Naive B cell (primary cell): Measurements from ENCODE around the gene WNK4. TPM values are rescaled to one million over a fixed set of nuclear protein-coding genes. Genes with fewer than 3 reads are reported as not detected.

ENCODE experiments used
- ATAC-seq, 2 donors: fragments of 150-1000 bp; cut with Tn5 transposase; 2 replicates each; pipeline ENCODE4 v1.10.0; 2021; ENCODE audit warnings: low read depth in 2 of 2, mild to moderate bottlenecking in 2 of 2, moderate library complexity in 2 of 2
- DNase-seq: peaks from one replicate; pipeline ENCODE4 v3.0.0; 2022
- H3K27ac Mint-ChIP-seq, 6 donors: one replicate each; pipeline ENCODE4 v1.8.0; 2020 to 2022; ENCODE audit warnings: mild to moderate bottlenecking in 6 of 6, mixed read lengths in 6 of 6, moderate library complexity in 5 of 6, inconsistent platforms in 2 of 6
- H3K27me3 Mint-ChIP-seq, 3 donors: one replicate each; pipeline ENCODE4 v1.8.0; 2021 to 2022; ENCODE audit warnings: mixed read lengths in 3 of 3, mild to moderate bottlenecking in 1 of 3
- H3K36me3 Mint-ChIP-seq, 2 donors: one replicate each; pipeline ENCODE4 v1.8.0; 2020 to 2022; ENCODE audit warnings: mixed read lengths in 2 of 2, inconsistent platforms in 1 of 2, mild to moderate bottlenecking in 1 of 2
- H3K4me1 Mint-ChIP-seq, 3 donors: one replicate each; pipeline ENCODE4 v1.8.0; 2020 to 2022; ENCODE audit warnings: mixed read lengths in 3 of 3, inconsistent platforms in 1 of 3, mild to moderate bottlenecking in 1 of 3, moderate library complexity in 1 of 3
- H3K4me3 Mint-ChIP-seq, 8 donors: one replicate each; pipeline ENCODE4 v1.8.0; 2020 to 2022; ENCODE audit warnings: mild to moderate bottlenecking in 8 of 8, mixed read lengths in 8 of 8, moderate library complexity in 8 of 8, inconsistent platforms in 2 of 8
- H3K9me3 Mint-ChIP-seq, 7 donors: one replicate each; pipeline ENCODE4 v1.8.0; 2020 to 2022; ENCODE audit warnings: mixed read lengths in 7 of 7, mild to moderate bottlenecking in 5 of 7, inconsistent platforms in 2 of 7, moderate library complexity in 1 of 7
- polyA plus RNA-seq, 6 donors: library from polyadenylated mRNA; unstranded; fragments of 300-500 nt; fragmentation: Illumina TruSeq; gene quantifications; one replicate each; pipeline ENCODE4 v1.2.3, GENCODE V29; 2021; ENCODE audit warnings: low read depth in 6 of 6

Gene WNK4
- polyA plus RNA-seq, 6 donors from 2014 or later: 0.10 TPM; not detected in 5

DNA sequence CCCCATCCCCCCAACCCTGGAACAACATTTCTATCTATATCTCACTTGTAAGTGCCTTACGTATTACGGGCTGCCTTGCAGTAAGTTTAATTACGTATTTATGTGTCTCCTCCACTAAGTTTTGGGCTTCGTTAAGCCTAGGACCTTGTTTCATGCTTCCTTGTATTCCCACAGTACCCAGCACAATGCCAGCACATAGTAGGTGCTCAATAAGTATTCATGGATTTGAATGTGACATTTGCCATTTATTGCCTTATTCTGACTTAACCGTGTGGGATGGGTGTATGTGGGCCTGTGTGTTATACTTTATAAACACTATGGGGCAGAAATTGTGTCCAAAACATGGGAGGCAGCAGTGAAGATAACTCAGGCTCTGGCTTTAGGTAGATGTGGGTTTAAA, 12.1 kb downstream of the WNK4 start:
- no peak for DNase-seq
- H3K27ac Mint-ChIP-seq: no peak overlapping the region
- no peak for ATAC-seq
- H3K27me3 Mint-ChIP-seq: peaks cover 20 to 30% (median 26%) of the 10 kb centered on the region in 3 donors
- no peaks in the 10 kb centered on the region for H3K9me3 Mint-ChIP-seq
- H3K36me3 Mint-ChIP-seq: peaks cover 0 to 15% of the 10 kb centered on the region in 2 donors
- peaks cover 18 to 29% (median 27%) of the 10 kb centered on the region in 3 donors for H3K4me1 Mint-ChIP-seq
- no peak overlapping the region for H3K4me3 Mint-ChIP-seq

DNA sequence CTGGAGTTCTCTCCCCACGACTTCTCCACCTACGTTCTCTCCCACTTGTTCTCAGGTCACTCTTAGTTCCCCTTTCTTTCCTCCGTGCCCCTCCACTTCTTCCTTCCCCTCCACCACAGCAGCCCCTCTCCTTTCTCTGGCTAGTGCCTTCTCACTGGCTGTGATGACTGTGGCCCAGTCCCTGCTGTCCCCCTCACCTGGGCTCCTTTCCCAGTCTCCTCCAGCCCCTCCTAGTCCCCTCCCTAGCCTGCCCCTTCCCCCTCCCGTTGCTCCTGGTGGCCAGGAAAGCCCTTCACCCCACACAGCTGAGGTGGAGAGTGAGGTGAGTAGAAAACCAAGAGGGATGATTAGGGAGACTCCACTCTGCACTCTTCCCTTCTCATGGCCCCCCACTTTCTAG, 14.7 kb downstream of the WNK4 start:
- Mint-ChIP-seq H3K36me3 (peaks cover 0 to 8% of the 10 kb centered on the region in 2 donors), H3K27me3 (peaks cover 4 to 9% (median 9%) of the 10 kb centered on the region in 3 donors), H3K4me3 (peak overlapping the region in 1 of 8 donors; percentile 51), H3K4me1 (peaks cover 20 to 43% (median 39%) of the 10 kb centered on the region in 3 donors), H3K27ac (no peak overlapping the region), H3K9me3 (no peaks in the 10 kb centered on the region)
- ATAC-seq (no peak), DNase-seq (no peak)

DNA sequence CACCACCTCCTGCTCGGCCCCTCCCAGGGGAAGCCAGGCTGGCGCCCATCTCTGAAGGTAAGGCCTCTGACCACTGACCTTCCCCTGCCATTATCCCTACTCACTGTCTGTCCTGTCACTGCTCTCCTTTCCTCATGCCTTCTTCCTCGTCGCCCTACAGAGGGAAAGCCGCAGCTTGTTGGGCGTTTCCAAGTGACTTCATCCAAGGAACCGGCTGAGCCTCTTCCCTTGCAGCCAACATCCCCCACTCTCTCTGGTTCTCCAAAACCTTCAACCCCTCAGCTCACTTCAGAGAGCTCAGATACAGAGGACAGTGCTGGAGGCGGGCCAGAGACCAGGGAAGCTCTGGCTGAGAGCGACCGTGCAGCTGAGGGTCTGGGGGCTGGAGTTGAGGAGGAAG, 15.1 kb downstream of the WNK4 start:
- no peaks in the 10 kb centered on the region for H3K9me3 Mint-ChIP-seq

DNA sequence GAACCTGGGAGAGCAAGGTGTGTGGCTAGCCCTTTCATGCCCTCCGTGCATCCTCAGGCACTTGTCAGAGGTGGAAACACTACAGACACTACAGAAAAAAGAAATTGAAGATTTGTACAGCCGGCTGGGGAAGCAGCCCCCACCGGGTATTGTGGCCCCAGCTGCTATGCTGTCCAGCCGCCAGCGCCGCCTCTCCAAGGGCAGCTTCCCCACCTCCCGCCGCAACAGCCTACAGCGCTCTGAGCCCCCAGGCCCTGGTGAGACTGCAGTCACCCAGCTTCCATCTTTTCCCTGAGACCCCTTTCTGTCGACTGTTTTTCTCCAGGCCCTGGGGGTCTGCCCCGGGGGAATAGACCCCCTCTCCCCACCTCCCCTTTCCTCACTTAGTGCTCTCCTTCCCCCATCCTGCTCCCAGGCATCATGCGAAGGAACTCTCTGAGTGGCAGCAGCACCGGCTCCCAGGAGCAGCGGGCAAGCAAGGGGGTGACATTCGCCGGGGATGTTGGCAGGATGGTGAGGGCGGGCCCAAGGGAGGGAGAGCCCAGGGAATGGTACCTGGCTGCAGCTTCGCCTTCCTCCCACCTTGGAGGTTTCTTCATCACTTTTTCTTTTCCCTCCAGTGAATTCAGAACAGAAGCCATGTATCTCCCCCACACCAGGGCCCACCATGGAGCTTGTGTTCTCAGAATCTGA, 15.8 kb downstream of the WNK4 start:
- no peak for DNase-seq
- Mint-ChIP-seq H3K9me3 (no peaks in the 10 kb centered on the region), H3K27ac (peak overlapping the region in 1 of 6 donors; percentile 80), H3K4me3 (peak overlapping the region in 3 of 8 donors; percentile 54 to 81 (median 71)), H3K4me1 (peaks cover 20 to 43% (median 39%) of the 10 kb centered on the region in 3 donors), H3K36me3 (peaks cover 0 to 8% of the 10 kb centered on the region in 2 donors), H3K27me3 (peaks cover 0 to 5% (median 0%) of the 10 kb centered on the region in 3 donors)
- no peak for ATAC-seq

More for the DNA sequence above, 15.1 kb downstream of the WNK4 start:
- ATAC-seq: no peak
- Mint-ChIP-seq H3K4me3 (peak overlapping the region in 3 of 8 donors; percentile 50 to 71 (median 54)), H3K4me1 (peaks cover 20 to 43% (median 39%) of the 10 kb centered on the region in 3 donors), H3K27ac (no peak overlapping the region), H3K27me3 (peaks cover under 1 to 5% (median 5%) of the 10 kb centered on the region in 3 donors), H3K36me3 (peaks cover 0 to 8% of the 10 kb centered on the region in 2 donors)
- no peak for DNase-seq

DNA sequence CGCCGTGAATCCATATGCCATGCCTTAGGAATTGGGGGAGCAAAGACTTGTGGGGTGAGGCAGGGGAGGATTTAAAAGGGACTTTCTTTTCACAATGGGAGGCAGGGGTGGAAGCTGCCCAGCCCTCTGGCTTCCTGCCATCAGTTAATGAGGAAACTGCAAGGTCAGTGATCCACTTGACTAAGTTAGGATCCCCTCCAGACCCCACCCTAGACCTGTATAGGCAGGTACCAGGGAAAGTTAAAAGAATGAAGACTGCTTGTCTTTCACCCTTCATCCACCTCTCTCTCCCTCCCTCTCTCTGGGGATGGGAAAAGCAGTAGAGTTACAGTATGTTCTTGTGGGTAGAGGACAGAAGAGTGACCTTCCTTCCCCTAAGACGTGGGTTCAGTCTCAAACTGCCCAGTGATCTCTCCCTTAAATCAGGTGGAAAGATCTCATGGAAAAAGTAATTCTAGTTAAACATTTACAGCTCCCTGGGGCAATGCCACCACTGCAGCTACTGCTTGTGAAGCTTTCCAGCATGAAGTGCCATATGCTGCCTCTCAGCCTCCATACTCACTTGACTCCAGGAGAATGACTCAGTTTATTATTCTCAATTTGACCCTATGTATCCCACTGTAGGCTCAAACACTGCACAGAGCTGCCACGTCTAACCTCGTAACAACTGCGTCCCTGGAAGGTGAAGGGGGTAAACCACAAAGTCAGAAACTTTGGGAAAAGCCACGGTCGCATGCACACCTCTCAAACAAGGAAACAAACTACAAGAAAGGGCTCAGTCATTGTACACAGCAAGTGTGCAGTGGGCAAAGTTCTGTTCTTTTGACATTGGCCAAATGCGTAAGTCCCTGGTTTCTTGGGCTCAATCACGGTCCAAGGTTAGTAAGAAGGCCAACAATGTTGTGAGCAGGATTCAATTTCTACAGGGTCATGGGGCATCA, 16.9 kb downstream of the WNK4 start:
- DNase-seq (no peak), ATAC-seq (no peak)
- H3K27ac Mint-ChIP-seq: peak overlapping the region in 1 of 6 donors; percentile 90
- H3K36me3 Mint-ChIP-seq: peaks cover 0 to 8% of the 10 kb centered on the region in 2 donors
- H3K9me3 Mint-ChIP-seq: no peaks in the 10 kb centered on the region
- H3K27me3 Mint-ChIP-seq: peaks cover 0 to 5% (median 0%) of the 10 kb centered on the region in 3 donors
- peak overlapping the region; percentile 90 to 98 (median 96) for H3K4me3 Mint-ChIP-seq
- peaks cover 20 to 43% (median 39%) of the 10 kb centered on the region in 3 donors for H3K4me1 Mint-ChIP-seq

DNA sequence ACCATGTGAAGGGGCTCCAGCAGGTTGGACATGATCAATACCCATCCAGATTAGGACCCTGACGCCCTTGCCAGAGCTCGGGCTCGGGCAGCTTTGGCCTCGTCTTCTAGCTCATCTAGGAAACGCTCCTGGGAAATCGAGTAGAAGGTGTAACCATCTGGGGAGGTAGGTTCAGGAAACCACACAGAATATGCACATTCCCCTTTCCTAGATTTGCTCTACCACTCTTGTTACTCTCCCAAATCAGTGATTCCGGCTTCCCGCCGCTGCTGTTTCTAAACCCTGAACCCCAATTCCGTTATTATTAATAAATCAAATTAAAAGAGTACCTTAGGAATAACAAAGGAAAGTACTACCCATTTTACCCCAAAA, 17.6 kb downstream of the WNK4 start:
- ATAC-seq (no peak), DNase-seq (no peak)
- H3K4me1 Mint-ChIP-seq: peaks cover 20 to 43% (median 39%) of the 10 kb centered on the region in 3 donors
- H3K36me3 Mint-ChIP-seq: peaks cover 0 to 8% of the 10 kb centered on the region in 2 donors
- no peaks in the 10 kb centered on the region for H3K9me3 Mint-ChIP-seq
- peak overlapping the region; percentile 33 to 92 (median 86) for H3K27ac Mint-ChIP-seq
- peak overlapping the region; percentile 90 to 98 (median 96) for H3K4me3 Mint-ChIP-seq
- H3K27me3 Mint-ChIP-seq: peaks cover 0 to 5% (median 0%) of the 10 kb centered on the region in 3 donors

DNA sequence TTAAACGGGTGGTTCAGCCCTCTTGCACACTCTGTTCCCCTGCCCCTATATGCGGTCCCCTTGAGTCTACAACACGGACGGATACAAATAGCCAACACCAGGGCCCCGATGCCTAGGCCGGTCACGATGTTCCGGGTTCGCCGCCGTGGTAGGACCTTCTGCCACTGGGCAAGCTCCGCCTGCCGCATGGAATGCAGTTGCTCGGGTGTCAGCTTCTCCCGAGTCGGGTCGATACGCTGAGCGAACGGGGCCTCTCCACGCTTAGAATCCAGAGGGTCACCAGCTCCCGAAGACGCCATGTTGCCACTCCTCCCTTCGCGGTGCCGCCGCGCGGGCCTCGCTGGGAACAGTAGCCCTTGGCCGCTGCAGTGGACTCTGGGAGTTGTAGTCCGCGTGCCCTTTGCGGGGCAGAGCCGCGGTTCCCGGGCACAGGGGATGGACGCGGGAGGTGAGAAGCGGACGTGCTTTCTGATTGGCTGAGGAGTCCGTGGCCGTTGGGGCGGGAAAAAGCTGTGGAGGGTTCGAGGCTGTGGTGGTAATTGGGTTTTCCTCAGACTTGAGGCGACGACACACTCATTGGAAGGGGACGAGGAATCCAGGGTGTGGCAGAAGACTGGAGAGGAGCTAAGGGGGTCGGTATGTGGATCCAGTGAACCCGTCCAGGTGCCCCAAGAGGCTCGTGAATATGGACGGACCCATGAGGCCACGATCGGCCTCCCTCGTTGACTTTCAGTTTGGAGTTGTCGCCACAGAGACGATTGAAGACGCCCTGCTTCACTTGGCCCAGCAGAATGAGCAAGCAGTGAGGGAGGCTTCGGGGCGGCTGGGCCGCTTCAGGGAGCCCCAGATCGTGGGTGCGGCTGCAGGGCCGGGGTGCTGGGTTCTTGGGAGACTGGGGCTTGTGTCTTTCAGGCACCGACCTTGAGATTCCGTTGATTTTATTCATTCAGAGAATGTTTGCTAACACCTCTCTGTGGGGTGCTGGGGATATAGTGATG, 18.3 kb downstream of the WNK4 start, which contains the start of the genes CNTD1 and COA3:
TSS of gene CNTD1 (plus strand) at position 479 of the 998 bp plus-strand sequence. CDS start at position 686, 207 bp downstream.
TSS of gene COA3 (minus strand) at position 322 of the 998 bp plus-strand sequence. CDS start at position 299, 23 bp downstream.
- peaks cover 0 to 5% (median 0%) of the 10 kb centered on the region in 3 donors for H3K27me3 Mint-ChIP-seq
- H3K9me3 Mint-ChIP-seq: no peaks in the 10 kb centered on the region
- H3K4me3 Mint-ChIP-seq: peak within 1 kb of the TSS; percentile 90 to 98 (median 96)
- H3K27ac Mint-ChIP-seq: peak within 1 kb of the TSS; percentile 33 to 92 (median 86)
- peaks cover 20 to 43% (median 39%) of the 10 kb centered on the region in 3 donors for H3K4me1 Mint-ChIP-seq
- DNase-seq (peak; percentile 68), ATAC-seq (peak; percentile 99)
- H3K36me3 Mint-ChIP-seq: peaks cover 0 to 8% of the 10 kb centered on the region in 2 donors

DNA sequence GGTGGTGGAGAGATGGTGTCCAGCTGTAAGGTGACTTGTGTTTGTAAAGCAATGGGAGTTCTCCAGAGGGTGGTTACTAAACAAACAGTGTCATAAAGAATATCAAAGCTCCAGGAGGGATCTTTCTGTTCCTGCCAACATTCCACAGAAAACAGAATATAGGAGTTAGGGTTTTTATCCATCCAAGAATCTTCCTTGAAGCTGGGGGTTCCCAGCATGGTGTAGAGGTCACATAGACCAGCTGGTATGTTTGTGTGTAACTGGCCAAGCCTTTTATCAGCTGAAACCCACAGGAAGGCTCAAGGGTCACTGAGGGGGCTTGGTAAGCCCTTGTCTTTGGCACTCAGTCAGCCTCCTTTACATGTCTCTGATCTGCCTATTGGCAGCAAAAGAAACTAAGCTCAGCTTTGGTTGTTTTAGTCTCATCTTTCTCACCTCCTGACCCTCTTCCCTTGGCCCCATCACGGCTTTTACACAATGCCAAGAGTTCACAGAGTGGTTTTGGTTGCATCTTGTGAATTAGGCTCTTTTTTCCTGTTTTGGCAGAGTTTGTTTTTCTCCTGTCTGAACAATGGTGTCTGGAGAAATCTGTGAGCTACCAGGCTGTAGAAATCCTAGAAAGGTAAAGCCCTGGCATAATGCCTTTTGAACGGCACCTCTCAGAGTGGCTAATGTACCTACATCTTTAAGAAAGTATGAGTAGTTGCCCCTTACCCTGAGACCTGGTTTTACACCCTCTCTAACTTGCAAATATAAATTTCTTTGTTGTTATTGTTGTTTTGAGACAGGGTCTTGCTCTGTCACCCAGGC, 22.9 kb downstream of the WNK4 start:
- H3K27ac Mint-ChIP-seq: peak overlapping the region in 2 of 6 donors; percentile 39 to 76
- no peak overlapping the region for H3K4me3 Mint-ChIP-seq
- peaks cover 0 to 5% (median 0%) of the 10 kb centered on the region in 3 donors for H3K27me3 Mint-ChIP-seq
- no peaks in the 10 kb centered on the region for H3K36me3 Mint-ChIP-seq
- no peaks in the 10 kb centered on the region for H3K9me3 Mint-ChIP-seq
- peaks cover 5 to 8% (median 6%) of the 10 kb centered on the region in 3 donors for H3K4me1 Mint-ChIP-seq
- no peak for ATAC-seq
- no peak for DNase-seq

DNA sequence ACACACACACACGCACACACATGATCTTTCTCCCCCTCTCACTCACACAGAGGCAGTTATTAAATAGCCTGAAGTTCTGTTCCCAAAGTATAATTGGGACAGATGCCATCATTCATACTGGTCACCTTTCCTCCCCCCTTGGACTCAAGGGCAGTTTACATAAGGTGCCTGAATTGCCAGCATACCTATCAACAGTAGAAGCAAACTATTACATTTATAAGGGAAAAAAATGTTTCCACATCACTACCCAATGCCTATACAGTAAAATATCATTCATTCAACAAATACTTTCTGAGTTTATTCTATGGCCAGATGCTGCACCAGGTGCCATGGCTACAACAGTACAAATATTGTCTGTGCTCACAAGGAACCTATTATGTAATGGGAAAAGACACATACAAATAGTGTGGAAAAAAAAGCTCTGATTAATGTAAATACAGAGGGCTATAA, 24.5 kb downstream of the WNK4 start:
- H3K36me3 Mint-ChIP-seq: no peaks in the 10 kb centered on the region
- no peaks in the 10 kb centered on the region for H3K9me3 Mint-ChIP-seq
- no peaks in the 10 kb centered on the region for H3K4me1 Mint-ChIP-seq
- H3K27me3 Mint-ChIP-seq: no peaks in the 10 kb centered on the region
- no peak overlapping the region for H3K4me3 Mint-ChIP-seq
- no peak for DNase-seq
- no peak for ATAC-seq
- H3K27ac Mint-ChIP-seq: peak overlapping the region in 1 of 6 donors; percentile 47

DNA sequence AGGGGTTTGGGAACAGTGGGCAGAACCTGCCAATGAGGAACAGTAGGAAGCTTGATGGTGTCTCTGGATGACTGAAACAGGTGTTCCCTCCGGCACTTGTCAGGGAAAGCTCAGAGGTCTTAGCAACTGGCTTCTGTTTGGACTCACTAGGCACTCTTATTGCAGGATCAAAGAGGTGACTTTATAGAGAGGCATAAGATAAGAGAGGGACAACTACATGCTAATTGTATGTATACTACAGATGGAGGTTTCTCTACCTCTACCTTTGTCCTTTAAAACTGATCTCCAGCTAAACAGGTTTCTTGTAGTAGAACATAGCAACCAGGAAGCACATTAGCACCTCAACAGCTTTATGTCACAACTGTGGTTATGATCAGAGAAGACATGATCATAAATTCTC, 25.8 kb downstream of the WNK4 start:
- no peak overlapping the region for H3K27ac Mint-ChIP-seq
- no peak for DNase-seq
- H3K36me3 Mint-ChIP-seq: peaks cover 5 to 7% of the 10 kb centered on the region in 2 donors
- no peaks in the 10 kb centered on the region for H3K4me1 Mint-ChIP-seq
- no peaks in the 10 kb centered on the region for H3K9me3 Mint-ChIP-seq
- ATAC-seq: no peak
- no peaks in the 10 kb centered on the region for H3K27me3 Mint-ChIP-seq
- H3K4me3 Mint-ChIP-seq: no peak overlapping the region

DNA sequence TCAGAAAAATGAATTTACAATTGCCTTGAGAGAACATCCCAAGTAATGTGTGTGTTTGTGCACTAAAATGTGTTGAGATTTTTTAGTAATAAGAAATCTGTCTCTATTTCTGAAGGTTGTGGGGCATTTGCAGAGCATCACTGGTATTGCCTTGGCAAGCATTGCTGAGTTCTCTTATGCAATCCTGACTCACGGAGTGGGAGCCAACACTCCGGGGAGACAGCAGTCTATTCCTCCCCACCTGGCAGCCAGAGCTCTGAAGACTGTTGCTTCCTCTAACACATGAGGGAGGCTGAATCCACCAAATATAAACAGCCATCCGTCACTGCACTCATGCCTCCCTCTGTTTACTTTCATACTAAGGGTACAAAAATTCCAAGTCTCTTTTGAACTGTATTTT, 28.8 kb downstream of the WNK4 start:
- Mint-ChIP-seq H3K9me3 (no peaks in the 10 kb centered on the region), H3K27me3 (no peaks in the 10 kb centered on the region), H3K36me3 (peaks cover 13 to 14% of the 10 kb centered on the region in 2 donors), H3K4me1 (no peaks in the 10 kb centered on the region), H3K4me3 (no peak overlapping the region), H3K27ac (peak overlapping the region in 1 of 6 donors; percentile 27)
- ATAC-seq: no peak
- DNase-seq: no peak
